Pancreas (tissue), 10 donors: ENCODE results near the gene MTA1. TPM values are rescaled to one million over a fixed set of nuclear protein-coding genes. Genes with fewer than 3 reads are reported as not detected.

Experiments
- ATAC-seq, 4 donors: fragments of 200-7000 bp; cut with Tn5 transposase; one replicate each; pipeline versions ENCODE4 v1.8.0 to v1.9.1; 2020; ENCODE audit warnings: mild to moderate bottlenecking in 4 of 4, moderate library complexity in 4 of 4
- DNase-seq, 6 donors: peaks; one replicate each; pipeline ENCODE4 v3.0.0-alpha.2; 2020
- FAIRE-seq: peaks from 2 replicates; lab custom pipeline; 2012; peaks lifted over from hg19 to GRCh38; lab: Jason Lieb, UNC
- H3K27ac ChIP-seq, 4 donors: fragments of 200-600 bp; sonication (generic); 1 replicate in 3 of 4; 2 replicates in 1 of 4; pipeline versions ENCODE4 v1.5.0 to v1.8.0; 2020
- H3K27me3 ChIP-seq, 4 donors: fragments of 200-600 bp; one replicate each; pipeline ENCODE4 v1.8.0; 2021
- H3K36me3 ChIP-seq, 3 donors: fragments of 200-600 bp; sonication (generic) in 1 of 3; one replicate each; pipeline versions ENCODE4 v1.5.0 to v1.8.0; 2020 to 2021
- H3K4me1 ChIP-seq, 3 donors: fragments of 200-600 bp; one replicate each; pipeline ENCODE4 v1.8.0; 2021
- H3K4me3 ChIP-seq, 4 donors: fragments of 200-600 bp; sonication (generic) in 2 of 4; one replicate each; pipeline versions ENCODE4 v1.5.0 to v1.8.0; 2020 to 2021
- H3K9me3 ChIP-seq, 4 donors: fragments of 200-600 bp; one replicate each; pipeline ENCODE4 v1.8.0; 2021
- CTCF ChIP-seq, 4 donors: fragments of 200-600 bp; sonication (generic) in 3 of 4; IDR thresholded peaks; one replicate each; pipeline versions ENCODE4 v1.5.0 to v1.8.0; 2021; ENCODE audit warnings: antibody characterized with exemption in 4 of 4
- WGBS, 2 donors: extraction: QIAGEN DNeasy Blood & Tissue Kit; methylation state at CpG; one replicate each; pipeline ENCODE4 v1.1.7; 2013; 5-methylcytosine and 5-hydroxymethylcytosine counted together
- intact Hi-C, 3 donors: fragments of 100-400 bp; cut with DNase I; formaldehyde crosslinking; loops; one replicate each; pipeline versions ENCODE4 v1.11.1 to v1.14.2; 2022
- polyA plus RNA-seq, 2 donors: library from polyadenylated mRNA; stranded (reverse); fragments of 200-250 nt; gene quantifications; one replicate each; pipeline ENCODE4 v1.2.3, GENCODE V29; 2013
- total RNA-seq, 6 donors: library from RNA; stranded (reverse); fragmentation: NEBNext Ultra II Directional in 4 of 6; extraction: Animal tissue kit (Norgen Biotek cat#: 25700) in 4 of 6; gene quantifications; one replicate each; pipeline versions ENCODE4 v1.2.1 to v1.2.4, GENCODE V29; 2021 to 2023
- donor health status: healthy with polysubstance abuse.
- donor health status: DM: no; HTN: no; CAD: no; lungs with moderate emphysema.
- donor health status: DM: no; HTN: no; CAD: no.
- donor health status: control.
- donor health status: control.
- donor health status: Bipolar disorder and iron deficiency.
- donor health status: DM: yes; HTN: yes; CAD: no.
- donor health status: DM: no; HTN: no; CAD: no.
- donor health status: DM: no; HTN: no; CAD: no.
- donor health status: DM: yes; HTN: yes; CAD: no.

Gene MTA1
- total and polyA plus RNA-seq, 8 donors: 34.8 to 138 (median 53.2) TPM

GRCh38 chr14:105440992-105441391, 21.4 kb downstream of the MTA1 start:
- ATAC-seq (no peak), FAIRE-seq (no peak), DNase-seq (no peak)
- TF ChIP-seq CTCF (IDR thresholded peaks at IDR 0.05): no peak
- Histone ChIP-seq H3K4me1 (no peaks in the 10 kb centered on the region), H3K4me3 (no peak overlapping the region), H3K9me3 (no peaks in the 10 kb centered on the region), H3K27ac (no peak overlapping the region), H3K27me3 (no peaks in the 10 kb centered on the region), H3K36me3 (peaks cover 0 to 5% (median 0%) of the 10 kb centered on the region in 3 donors)
- intact Hi-C loops: no loop called here
- 96 to 98% methylated on average over 7 to 9 of the region's 9 CpGs for WGBS, 2 donors

- TF ChIP-seq CTCF (IDR thresholded peaks at IDR 0.05): no peak
- FAIRE-seq (no peak), DNase-seq (no peak), ATAC-seq (no peak)
- no peak overlapping the region for H3K4me3 ChIP-seq
- no peaks in the 10 kb centered on the region for H3K27me3 ChIP-seq
- intact Hi-C loops: no loop called here
- no peaks in the 10 kb centered on the region for H3K4me1 ChIP-seq
- no peaks in the 10 kb centered on the region for H3K9me3 ChIP-seq
- peaks cover 0 to 5% (median 0%) of the 10 kb centered on the region in 3 donors for H3K36me3 ChIP-seq
- WGBS, 2 donors: 78 to 85% methylated on average over 17 of the region's 17 CpGs
- H3K27ac ChIP-seq: no peak overlapping the region
Observed at GRCh38 chr14:105442125-105442524, 22.5 kb downstream of the MTA1 start.

- no peak for DNase-seq
- H3K27ac ChIP-seq: no peak overlapping the region
- peaks cover 0 to 5% (median 0%) of the 10 kb centered on the region in 3 donors for H3K36me3 ChIP-seq
- no peak for FAIRE-seq
- no peak for ATAC-seq
- intact Hi-C loops: no loop called here
- no peaks in the 10 kb centered on the region for H3K4me1 ChIP-seq
- H3K9me3 ChIP-seq: no peaks in the 10 kb centered on the region
- 82 to 85% methylated on average over 12 of the region's 12 CpGs for WGBS, 2 donors
- no peak overlapping the region for H3K4me3 ChIP-seq
- H3K27me3 ChIP-seq: no peaks in the 10 kb centered on the region
- no peak for TF ChIP-seq CTCF (IDR thresholded peaks at IDR 0.05)
Observed at GRCh38 chr14:105442834-105443233, 23.2 kb downstream of the MTA1 start.

- DNase-seq (peak in 1 of 6 donors; percentile 48), ATAC-seq (no peak), FAIRE-seq (no peak)
- WGBS, 2 donors: 90 to 91% methylated on average over 17 of the region's 17 CpGs
- no peak overlapping the region for H3K27ac ChIP-seq
- peaks cover 0 to 5% (median 0%) of the 10 kb centered on the region in 3 donors for H3K36me3 ChIP-seq
- no peaks in the 10 kb centered on the region for H3K9me3 ChIP-seq
- H3K27me3 ChIP-seq: no peaks in the 10 kb centered on the region
- H3K4me1 ChIP-seq: no peaks in the 10 kb centered on the region
- intact Hi-C loops: no loop called here
- TF ChIP-seq CTCF (IDR thresholded peaks at IDR 0.05): no peak
- no peak overlapping the region for H3K4me3 ChIP-seq
Observed at GRCh38 chr14:105444859-105445258, 25.2 kb downstream of the MTA1 start.

- intact Hi-C loops: no loop called here
- no peak for FAIRE-seq
- WGBS, 2 donors: 86 to 87% methylated on average over 23 to 24 of the region's 24 CpGs
Observed at GRCh38 chr14:105445290-105445689, 25.7 kb downstream of the MTA1 start.

More at GRCh38 chr14:105445290-105445689, 25.7 kb downstream of the MTA1 start:
- Histone ChIP-seq H3K27me3 (no peaks in the 10 kb centered on the region), H3K36me3 (peaks cover 0 to 10% (median 2%) of the 10 kb centered on the region in 3 donors), H3K4me1 (no peaks in the 10 kb centered on the region), H3K27ac (no peak overlapping the region), H3K4me3 (no peak overlapping the region), H3K9me3 (no peaks in the 10 kb centered on the region)
- DNase-seq (peak in 2 of 6 donors; percentile 28 to 60), ATAC-seq (no peak)
- TF ChIP-seq CTCF (IDR thresholded peaks at IDR 0.05): no peak
